ENCODE results near the gene KCNIP4.

The KCNIP4 gene

GRCh38 chr4:21802406-21802805 is 146.2 kb downstream of the KCNIP4 start:
- no peak for TF ChIP-seq CTCF (IDR thresholded peaks at IDR 0.05)

- no peak for TF ChIP-seq CTCF (IDR thresholded peaks at IDR 0.05)
These were observed 146.7 kb downstream of the KCNIP4 start for GRCh38 chr4:21801661-21802385.

GRCh38 chr4:21795091-21795490 is 153.5 kb downstream of the KCNIP4 start:
- no peak for TF ChIP-seq CTCF (IDR thresholded peaks at IDR 0.05)

GRCh38 chr4:21792736-21793135 is 155.8 kb downstream of the KCNIP4 start:
- TF ChIP-seq CTCF (IDR thresholded peaks at IDR 0.05): no peak

- peak; percentile 51 for TF ChIP-seq CTCF (IDR thresholded peaks at IDR 0.05)
These were observed 158.0 kb downstream of the KCNIP4 start for GRCh38 chr4:21790438-21791029.

- TF ChIP-seq CTCF (IDR thresholded peaks at IDR 0.05): no peak
These were observed 168.4 kb downstream of the KCNIP4 start for GRCh38 chr4:21780148-21780547.

GRCh38 chr4:21778702-21779101 is 169.9 kb downstream of the KCNIP4 start:
- no peak for TF ChIP-seq CTCF (IDR thresholded peaks at IDR 0.05)
